Heart left ventricle (tissue), 16 donors: ENCODE data around the gene HTT. TPM values are rescaled to one million over a fixed set of nuclear protein-coding genes. Genes with fewer than 3 reads are reported as not detected.

Source experiments
- ATAC-seq, 4 donors: fragments of 200-7000 bp; cut with Tn5 transposase; one replicate each; pipeline ENCODE4 v1.9.1; 2020 to 2022; ENCODE audit warnings: moderate library complexity in 4 of 4, mild to moderate bottlenecking in 3 of 4, moderate number of reproducible peaks in 1 of 4
- DNase-seq, 5 donors: peaks; one replicate each; pipeline ENCODE4 v3.0.0-alpha.2; 2020
- H3K27ac ChIP-seq, 12 donors: fragments of 200-600 bp; sonication (generic) in 4 of 12; one replicate each; pipeline versions ENCODE4 v1.5.0 to v1.8.0; 2016 to 2022; ENCODE audit warnings: mild to moderate bottlenecking in 2 of 12
- H3K27me3 ChIP-seq, 9 donors: fragments of 200-600 bp; sonication (generic) in 2 of 9; one replicate each; pipeline versions ENCODE4 v1.5.1 to v1.8.0; 2016 to 2022; ENCODE audit warnings: mild to moderate bottlenecking in 3 of 9
- H3K36me3 ChIP-seq, 9 donors: fragments of 200-600 bp; sonication (generic) in 2 of 9; one replicate each; pipeline versions ENCODE4 v1.5.0 to v1.8.0; 2018 to 2022; ENCODE audit warnings: mild to moderate bottlenecking in 2 of 9
- H3K4me1 ChIP-seq, 12 donors: fragments of 200-600 bp; sonication (generic) in 4 of 12; one replicate each; pipeline versions ENCODE4 v1.5.0 to v1.8.0; 2016 to 2022; ENCODE audit warnings: mild to moderate bottlenecking in 3 of 12
- H3K4me3 ChIP-seq, 12 donors: fragments of 200-600 bp; sonication (generic) in 4 of 12; one replicate each; pipeline versions ENCODE4 v1.5.0 to v1.8.0; 2017 to 2022; ENCODE audit warnings: mild to moderate bottlenecking in 9 of 12, moderate library complexity in 4 of 12
- H3K9me3 ChIP-seq, 12 donors: fragments of 200-600 bp; sonication (generic) in 4 of 12; one replicate each; pipeline versions ENCODE4 v1.5.0 to v1.8.0; 2016 to 2022; ENCODE audit warnings: mild to moderate bottlenecking in 1 of 12
- CTCF ChIP-seq, 12 donors: fragments of 200-600 bp; sonication (generic) in 4 of 12; IDR thresholded peaks; one replicate each; pipeline versions ENCODE4 v1.5.0 to v1.8.0; 2018 to 2022; ENCODE audit warnings: antibody characterized with exemption in 12 of 12, mild to moderate bottlenecking in 5 of 12
- POLR2A ChIP-seq, 2 donors: fragments of 450-650 bp; IDR thresholded peaks; one replicate each; pipeline ENCODE4 v1.6.1; 2017; ENCODE audit warnings: antibody characterized with exemption in 2 of 2, mild to moderate bottlenecking in 2 of 2, moderate library complexity in 2 of 2
- WGBS, 4 donors: extraction: QIAGEN DNeasy Blood & Tissue Kit in 2 of 4; methylation state at CpG; one replicate each; pipeline versions ENCODE4 v1.1.5 to v1.1.7; 2013 to 2018; 5-methylcytosine and 5-hydroxymethylcytosine counted together
- intact Hi-C, 10 donors: fragments of 100-400 bp; cut with DNase I; formaldehyde crosslinking; loops; one replicate each; pipeline versions ENCODE4 v1.11.1 to v1.14.2; 2022
- polyA plus RNA-seq, 2 donors: library from polyadenylated mRNA; stranded (reverse); fragments of 200-250 nt; gene quantifications; one replicate each; pipeline ENCODE4 v1.2.3, GENCODE V29; 2013
- total RNA-seq, 9 donors: library from RNA; depleted of rRNA in 2 of 9; stranded (reverse); fragments of >200 nt in 2 of 9; fragmentation: NEBNext Ultra II Directional in 3 of 9; extraction: Animal tissue kit (Norgen Biotek cat#: 25700) in 3 of 9; gene quantifications; one replicate each; pipeline versions ENCODE4 v1.1.0 to v1.2.4, GENCODE V29; 2016 to 2023
- donor health status: ischemic (EF 13 %, LVEDD 7.1; RV severe dilation, severe dysfunction).
- donor health status: healthy with polysubstance abuse.
- donor health status: DM: no; HTN: yes; CAD: no.
- donor health status: DM: no; HTN: no; CAD: no.
- donor health status: ischemic (EF 25% LVEDD 6.9; RV normal size, moderate dysfunction).
- donor health status: ischemic (EF 25% LVEDD 5.7; RV mildly dilated, moderate dysfunction).
- donor health status: healthy.
- donor health status: DM: yes; HTN: yes; CAD: no.
- donor health status: ischemic (EF 35%, LVEDD 5.7; RV mildly dilated, moderate dysfunction).
- donor health status: nonischemic (EF 11% LVEDD 7.7; RV severe dilation, severe dysfunction).
- donor health status: DM: yes; HTN: yes; CAD: no.
- donor health status: PGD.
- donor health status: ischemic (EF 29% LVEDD 5.4; RV normal size, mild dysfunction).
- donor health status: nonischemic (EF 23%, LVEDD 6.1; RV moderate dilation, normal function).

The HTT gene
- total and polyA plus RNA-seq, 11 donors = 13.9 to 122 (median 25.1) TPM

- DNase-seq (no peak), ATAC-seq (no peak)
- Histone ChIP-seq H3K4me1 (no peaks in the 10 kb centered on the region), H3K27me3 (no peaks in the 10 kb centered on the region), H3K27ac (no peak overlapping the region), H3K9me3 (no peaks in the 10 kb centered on the region), H3K4me3 (no peak overlapping the region), H3K36me3 (peaks cover 0 to 19% (median 6%) of the 10 kb centered on the region in 9 donors)
- TF ChIP-seq POLR2A (IDR thresholded peaks at IDR 0.05) = no peak
- TF ChIP-seq CTCF (IDR thresholded peaks at IDR 0.05) = no peak
- intact Hi-C loops = no loop called here
- 92 to 100% (median 94%) methylated on average over 2 to 6 of the region's 6 CpGs for WGBS, 4 donors
These were observed 171.2 kb downstream of the HTT start for GRCh38 chr4:3245676-3246075.

GRCh38 chr4:3246458-3247398 is 172.2 kb downstream of the HTT start:
- DNase-seq (no peak), ATAC-seq (no peak)
- Histone ChIP-seq H3K27me3 (no peaks in the 10 kb centered on the region), H3K4me3 (no peak overlapping the region), H3K9me3 (no peaks in the 10 kb centered on the region), H3K27ac (no peak overlapping the region), H3K36me3 (peaks cover 0 to 12% (median 0%) of the 10 kb centered on the region in 9 donors), H3K4me1 (no peaks in the 10 kb centered on the region)
- intact Hi-C loops = no loop called here
- peak in 1 of 12 donors; percentile 19 for TF ChIP-seq CTCF (IDR thresholded peaks at IDR 0.05)
- no peak for TF ChIP-seq POLR2A (IDR thresholded peaks at IDR 0.05)
- WGBS, 4 donors = 81 to 90% (median 82%) methylated on average over 4 to 16 of the region's 16 CpGs

GRCh38 chr4:3247399-3248177 is 173.1 kb downstream of the HTT start:
- no peak overlapping the region for H3K4me3 ChIP-seq
- WGBS, 4 donors = 93 to 96% (median 95%) methylated on average over 12 to 21 of the region's 21 CpGs
- peaks cover 0 to 10% (median 0%) of the 10 kb centered on the region in 9 donors for H3K36me3 ChIP-seq
- H3K9me3 ChIP-seq = no peaks in the 10 kb centered on the region
- ATAC-seq (no peak), DNase-seq (no peak)
- no peak overlapping the region for H3K27ac ChIP-seq
- TF ChIP-seq CTCF (IDR thresholded peaks at IDR 0.05) (no peak), POLR2A (IDR thresholded peaks at IDR 0.05) (no peak)
- H3K27me3 ChIP-seq = no peaks in the 10 kb centered on the region
- intact Hi-C loops = no loop called here
- H3K4me1 ChIP-seq = no peaks in the 10 kb centered on the region

GRCh38 chr4:3248178-3248480 is 173.6 kb downstream of the HTT start:
- no peak overlapping the region for H3K4me3 ChIP-seq
- no peaks in the 10 kb centered on the region for H3K4me1 ChIP-seq
- ATAC-seq = no peak
- H3K9me3 ChIP-seq = no peaks in the 10 kb centered on the region
- DNase-seq = peak in 1 of 5 donors; percentile 64
- no peaks in the 10 kb centered on the region for H3K27me3 ChIP-seq
- peaks cover 0 to 6% (median 0%) of the 10 kb centered on the region in 9 donors for H3K36me3 ChIP-seq
- TF ChIP-seq POLR2A (IDR thresholded peaks at IDR 0.05) (no peak), CTCF (IDR thresholded peaks at IDR 0.05) (no peak)
- intact Hi-C loops = no loop called here
- WGBS, 4 donors = 90 to 96% (median 94%) methylated on average over 3 to 14 of the region's 14 CpGs
- H3K27ac ChIP-seq = no peak overlapping the region
